Measurements from ENCODE around the gene MRFAP1.
"Not testable (repeated sequence)": the region's sequence is repeated elsewhere in the genome, so short reads cannot be mapped to it uniquely, and the experiment has no call there.

MRFAP1 gene

DNA sequence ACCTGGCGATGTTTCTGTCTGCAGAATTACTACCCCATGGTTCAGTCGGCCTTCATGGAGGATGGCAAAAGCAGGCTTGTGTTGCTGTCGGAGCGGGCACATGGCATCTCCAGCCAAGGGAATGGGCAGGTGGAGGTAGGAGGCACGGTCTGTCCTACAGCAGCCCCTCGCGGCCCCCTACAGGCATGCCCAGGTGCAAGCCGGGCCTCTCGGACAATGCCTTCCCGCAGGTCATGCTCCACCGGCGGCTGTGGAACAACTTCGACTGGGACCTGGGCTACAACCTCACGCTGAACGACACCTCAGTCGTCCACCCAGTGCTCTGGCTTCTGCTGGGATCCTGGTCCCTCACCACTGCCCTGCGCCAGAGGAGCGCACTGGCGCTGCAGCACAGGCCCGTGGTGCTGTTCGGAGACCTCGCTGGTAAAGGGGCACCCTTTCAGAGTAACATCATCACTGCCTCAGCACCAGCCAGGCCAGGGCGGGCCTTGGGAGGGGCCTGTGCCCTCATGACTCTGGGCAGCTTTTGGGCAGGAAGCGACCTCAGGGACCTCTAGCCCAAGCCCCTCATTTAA is 29.5 kb upstream of the MRFAP1 start:
- DNase-seq (ENCODE audit: low read depth) = no peak

- no peak for DNase-seq (ENCODE audit: low read depth)
These were observed 27.4 kb upstream of the MRFAP1 start for GRCh38 chr4:6612961-6613675.

DNA sequence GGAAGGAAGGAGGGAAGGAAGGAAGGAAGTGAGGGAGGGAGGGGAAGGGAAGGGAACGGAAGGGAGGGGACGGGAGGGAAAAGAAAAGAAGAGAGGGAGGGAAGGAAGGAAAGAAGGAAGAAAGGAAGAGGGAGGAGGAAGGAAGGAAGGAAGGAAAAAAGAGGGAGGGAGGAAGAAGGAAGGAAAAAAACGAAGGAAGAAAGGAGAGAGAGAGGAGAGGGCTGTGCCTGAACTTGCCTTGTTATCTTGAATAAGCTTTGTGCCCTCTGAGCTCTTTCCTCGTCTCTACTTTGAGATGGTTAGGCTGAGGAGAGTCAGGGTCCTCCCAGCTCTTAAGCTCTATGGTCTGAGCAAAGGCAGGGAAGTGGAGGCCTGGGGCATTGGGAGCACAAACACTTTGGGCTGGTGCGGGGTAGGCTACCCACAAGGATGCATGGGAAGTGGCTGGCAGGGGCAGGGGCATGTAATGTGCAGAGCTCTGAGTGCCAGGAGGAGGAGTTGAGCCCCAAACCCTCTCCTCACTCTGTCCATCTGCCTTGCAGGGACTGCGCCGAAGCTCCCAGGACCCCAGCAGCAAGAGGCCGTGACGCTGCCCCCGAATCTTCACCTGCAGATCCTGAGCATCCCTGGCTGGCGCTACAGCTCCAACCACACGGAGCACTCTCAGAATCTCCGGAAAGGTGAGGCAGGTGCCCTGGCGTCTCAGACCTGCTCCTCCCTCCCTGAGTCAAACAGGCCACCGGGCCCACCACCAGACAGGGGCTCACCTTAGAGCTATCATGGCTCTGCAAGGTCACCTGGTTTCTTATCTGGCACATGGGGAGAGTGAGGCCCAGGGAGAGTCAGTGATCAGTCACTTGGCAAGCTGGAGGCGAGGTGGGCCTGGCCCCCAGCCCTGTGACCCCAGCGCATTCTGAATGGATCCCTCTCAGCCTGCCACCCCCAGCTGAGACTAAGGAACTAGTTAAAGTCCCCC is 26.5 kb upstream of the MRFAP1 start:
- no peak for DNase-seq (ENCODE audit: low read depth)

- no peak for DNase-seq (ENCODE audit: low read depth)
These were observed 25.7 kb upstream of the MRFAP1 start for GRCh38 chr4:6614701-6615230.

DNA sequence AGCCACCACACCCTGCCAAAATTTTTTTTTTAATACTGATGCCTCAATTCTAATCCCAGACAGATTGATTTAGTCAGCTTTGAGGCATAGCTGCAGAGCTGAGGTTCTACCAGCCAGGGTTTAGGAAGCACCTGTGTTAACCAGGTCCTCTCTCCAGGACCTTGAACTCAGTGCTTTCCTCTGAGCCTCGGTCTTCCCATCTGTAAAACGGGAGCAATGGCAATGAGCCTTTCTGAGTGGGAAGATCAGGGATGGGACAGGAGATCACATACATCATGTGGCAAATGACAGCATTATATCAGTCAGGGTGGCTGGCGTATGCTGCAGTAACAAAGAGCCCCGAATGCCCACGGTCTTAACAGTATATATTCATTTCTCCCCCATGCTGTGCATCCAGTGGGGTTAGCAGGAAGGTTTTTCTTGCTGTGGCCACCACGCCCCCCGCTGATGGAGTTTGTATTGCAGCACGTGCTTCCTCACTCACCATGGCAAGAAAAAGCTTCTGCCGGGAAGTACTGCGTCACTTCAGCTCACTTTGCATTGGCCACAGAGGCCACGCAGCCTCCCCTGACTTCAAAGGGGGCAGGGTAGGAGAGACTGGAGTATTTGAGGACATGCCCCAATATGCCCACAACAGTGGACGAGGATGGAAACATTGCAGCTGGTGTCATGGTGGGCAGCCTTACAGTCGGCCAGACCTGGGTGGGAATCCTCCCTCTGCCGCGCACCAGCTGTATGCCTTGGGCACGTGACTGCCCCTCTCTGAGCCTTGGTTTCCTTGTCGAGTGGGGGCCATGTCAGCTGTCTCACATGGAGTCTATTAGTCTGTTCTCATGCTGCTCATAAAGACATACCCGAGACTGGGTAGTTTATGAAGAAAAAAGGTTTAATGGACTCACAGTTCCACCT is 24.1 kb upstream of the MRFAP1 start:
- no peak for DNase-seq (ENCODE audit: low read depth)

DNA sequence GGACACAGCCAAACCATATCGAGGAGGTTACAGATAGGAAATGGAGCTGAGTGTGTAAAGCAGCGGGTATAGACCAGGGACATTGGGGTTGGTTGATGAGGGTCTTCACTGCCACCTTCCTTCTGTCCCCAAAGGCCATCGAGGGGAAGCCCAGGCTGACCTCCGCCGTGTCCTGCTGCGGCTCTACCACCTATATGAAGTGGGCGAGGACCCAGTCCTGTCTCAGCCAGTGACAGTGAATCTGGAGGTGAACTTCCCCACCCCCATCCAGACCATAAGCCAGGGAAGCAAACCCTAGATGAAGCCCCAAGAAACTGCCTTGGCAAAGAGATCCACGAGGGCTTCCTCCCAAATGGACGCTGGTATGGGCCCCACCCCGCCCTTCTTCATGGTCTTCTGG is 23.2 kb upstream of the MRFAP1 start:
- DNase-seq (ENCODE audit: low read depth) = no peak

- no peak for DNase-seq (ENCODE audit: low read depth)
These were observed 21.9 kb upstream of the MRFAP1 start for GRCh38 chr4:6618386-6619115.

- DNase-seq (ENCODE audit: low read depth) = no peak
These were observed 21.4 kb upstream of the MRFAP1 start for GRCh38 chr4:6619116-6619465.

DNA sequence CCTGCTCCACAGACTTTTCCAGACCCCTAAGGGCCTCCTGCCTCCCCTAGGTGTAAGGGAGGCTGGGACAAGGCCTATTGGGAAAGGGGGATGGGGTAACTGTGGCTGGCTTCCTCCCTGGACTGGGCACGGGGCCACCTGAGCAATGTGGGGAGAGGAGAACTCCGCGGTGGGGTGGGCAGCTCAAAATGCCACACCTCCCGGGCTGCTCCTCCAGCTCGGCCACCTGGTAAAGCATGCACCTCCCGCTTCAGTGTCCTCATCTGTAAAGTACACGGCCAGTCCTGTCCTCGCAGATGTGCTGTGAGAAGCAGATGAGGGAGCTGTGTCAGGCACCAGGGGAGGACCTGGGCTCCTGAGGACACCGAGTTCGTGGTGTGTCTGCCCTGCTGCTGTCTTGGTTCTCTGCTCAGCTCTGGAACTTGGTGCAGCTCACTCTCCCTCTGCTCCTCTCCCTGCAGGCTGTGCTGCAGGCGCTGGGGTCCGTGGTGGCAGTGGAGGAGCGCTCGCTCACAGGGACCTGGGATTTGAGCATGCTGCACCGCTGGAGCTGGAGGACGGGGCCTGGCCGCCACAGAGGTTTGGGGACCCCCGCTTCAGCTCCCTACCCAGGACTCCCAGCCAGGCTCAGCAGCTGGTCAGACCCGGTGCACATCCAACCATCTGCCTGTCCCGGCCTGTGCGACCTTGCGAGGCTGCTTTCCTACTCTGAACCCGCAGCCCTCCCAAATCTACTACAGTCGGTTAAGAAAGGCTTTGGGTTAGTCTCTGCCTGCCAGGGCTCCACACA is 20.8 kb upstream of the MRFAP1 start:
- no peak for DNase-seq (ENCODE audit: low read depth)

- DNase-seq (ENCODE audit: low read depth) = no peak
These were observed 20.2 kb upstream of the MRFAP1 start for GRCh38 chr4:6620296-6620695.

GRCh38 chr4:6620891-6621555 is 19.5 kb upstream of the MRFAP1 start:
- DNase-seq (ENCODE audit: low read depth) = no peak

DNA sequence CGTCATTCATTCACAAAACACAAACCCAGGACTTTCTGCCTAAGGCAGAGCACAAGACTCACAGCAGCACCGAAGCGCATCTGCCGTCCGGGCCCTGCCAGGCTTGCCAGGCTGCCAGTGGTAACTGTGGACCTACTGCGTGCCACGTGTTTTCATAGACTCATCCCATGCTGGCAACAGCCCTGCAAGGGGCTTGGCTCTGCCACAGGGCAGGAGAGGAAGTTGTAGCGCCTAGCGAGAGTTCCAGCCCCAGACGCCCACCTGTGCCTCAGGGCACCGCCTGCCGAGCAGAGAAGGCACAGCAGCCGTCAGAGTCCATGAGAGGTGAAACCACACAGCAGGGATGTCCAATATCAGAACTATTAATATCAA is 18.9 kb upstream of the MRFAP1 start:
- DNase-seq (ENCODE audit: low read depth) = no peak

- no peak for DNase-seq (ENCODE audit: low read depth)
These were observed 17.7 kb upstream of the MRFAP1 start for GRCh38 chr4:6622744-6623143.

DNA sequence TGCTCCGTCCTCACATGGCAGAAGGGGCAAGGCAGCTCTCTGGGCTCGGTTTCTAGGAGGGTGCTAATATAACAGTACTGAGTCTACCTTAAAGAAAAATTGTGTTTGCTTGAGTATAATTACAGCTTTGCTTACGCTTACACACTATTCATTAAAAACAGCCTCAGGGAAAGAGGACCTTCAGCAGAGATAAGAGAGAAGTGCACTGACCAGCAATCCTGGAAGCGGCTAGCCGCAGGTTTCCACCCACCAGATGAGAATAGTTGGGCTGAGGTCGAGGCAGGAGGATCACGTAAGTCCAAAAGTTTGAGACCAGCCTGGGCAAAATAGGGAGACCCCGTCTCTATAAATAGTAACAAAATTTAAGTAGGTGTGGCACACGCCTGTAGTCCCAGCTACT is 15.2 kb upstream of the MRFAP1 start:
- DNase-seq (ENCODE audit: low read depth) = no peak

- no peak for DNase-seq (ENCODE audit: low read depth)
These were observed 14.4 kb upstream of the MRFAP1 start for GRCh38 chr4:6626066-6626465.

DNA sequence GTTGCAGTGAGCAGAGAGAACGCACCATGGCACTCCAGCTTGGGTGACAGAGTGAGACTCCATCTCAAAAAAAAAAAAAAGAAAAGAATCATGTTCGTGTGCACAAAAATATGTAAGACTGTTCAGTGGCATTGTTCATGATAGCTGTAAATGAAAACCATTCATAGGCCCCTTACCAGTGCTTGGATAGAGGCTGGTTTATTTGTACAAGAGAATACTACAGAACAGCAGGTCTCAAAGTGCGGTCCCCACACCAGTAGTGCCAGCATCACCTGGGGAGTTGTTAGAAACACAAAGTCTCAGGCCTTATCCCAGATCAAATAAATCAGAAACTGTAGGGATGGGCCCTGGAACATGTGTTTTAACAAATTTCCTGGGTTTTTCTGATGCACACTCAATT is 12.7 kb upstream of the MRFAP1 start:
- no peak for DNase-seq (ENCODE audit: low read depth)

- not testable (repeated sequence) for DNase-seq (ENCODE audit: low read depth)
These were observed 12.0 kb upstream of the MRFAP1 start for GRCh38 chr4:6628484-6628883.

GRCh38 chr4:6632125-6632524 is 8.4 kb upstream of the MRFAP1 start:
- no peak for DNase-seq (ENCODE audit: low read depth)

DNA sequence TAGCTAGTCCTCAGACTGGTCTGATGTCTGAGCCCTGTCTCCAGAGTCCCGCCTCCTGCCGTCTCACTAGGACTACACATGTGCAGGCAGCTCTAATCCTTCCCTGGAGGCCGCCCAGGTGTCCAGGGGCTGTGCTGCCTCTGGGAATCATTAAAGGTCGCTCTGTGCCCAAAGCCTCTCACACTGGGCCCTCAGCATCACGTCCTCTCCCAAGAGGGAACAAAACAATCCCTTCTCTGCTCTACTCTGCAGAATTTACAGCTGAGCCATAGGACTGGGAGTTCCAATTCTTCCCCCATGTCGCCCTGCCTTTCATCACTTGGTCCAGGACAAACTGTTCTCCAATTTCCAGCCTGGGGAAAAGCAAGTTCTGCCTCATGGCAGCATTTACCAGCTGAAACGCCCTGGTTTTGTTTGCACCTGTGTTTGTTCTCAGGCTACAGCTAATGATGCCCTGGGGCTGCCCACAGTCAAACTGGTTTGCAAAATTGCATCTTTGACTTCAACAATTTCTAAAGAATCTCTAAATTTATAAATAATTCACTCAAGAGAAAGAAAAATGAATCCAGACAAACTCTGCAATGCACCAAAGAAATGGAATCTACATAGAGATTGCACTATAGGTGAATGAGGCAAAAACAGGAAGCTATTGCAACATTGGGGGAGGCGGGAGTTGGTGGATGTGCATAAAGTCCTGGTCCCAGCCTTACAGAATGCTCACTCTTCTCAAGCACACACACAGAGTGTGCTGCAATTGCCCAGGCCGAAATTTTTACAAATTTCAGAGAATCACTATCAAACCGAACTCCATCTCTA is 7.2 kb upstream of the MRFAP1 start:
- DNase-seq (ENCODE audit: low read depth) = no peak

All from stimulated activated CD8-positive, alpha-beta memory T cell treated with anti-CD3 and anti-CD28 coated beads, Interleukin-12 subunit alpha, Interleukin-12 subunit beta, amount 100 ng/mL, for 4 hours (primary cell).